Right lobe of liver (tissue), 6 donors: ENCODE results near the gene C19orf38. TPM values are rescaled to one million over a fixed set of nuclear protein-coding genes. Genes with fewer than 3 reads are reported as not detected.
"Not testable (repeated sequence)": the region's sequence is repeated elsewhere in the genome, so short reads cannot be mapped to it uniquely, and the experiment has no call there.

Experiments used
- ATAC-seq, 4 donors: fragments of 200-7000 bp; cut with Tn5 transposase; one replicate each; pipeline ENCODE4 v1.9.1; 2020; ENCODE audit warnings: mild to moderate bottlenecking in 4 of 4, moderate library complexity in 4 of 4
- DNase-seq, 3 donors: peaks; one replicate each; pipeline ENCODE4 v3.0.0-alpha.2; 2020
- H3K27ac ChIP-seq, 3 donors: fragments of 200-600 bp; one replicate each; pipeline ENCODE4 v1.8.0; 2022
- H3K27me3 ChIP-seq, 2 donors: fragments of 200-600 bp; one replicate each; pipeline ENCODE4 v1.8.0; 2022
- H3K36me3 ChIP-seq, 4 donors: fragments of 200-600 bp; sonication (generic) in 1 of 4; one replicate each; pipeline versions ENCODE4 v1.5.1 to v1.8.0; 2017 to 2022; ENCODE audit warnings: control low read depth in 1 of 4
- H3K4me1 ChIP-seq, 4 donors: fragments of 200-600 bp; sonication (generic) in 1 of 4; one replicate each; pipeline versions ENCODE4 v1.5.1 to v1.8.0; 2017 to 2022; ENCODE audit warnings: control low read depth in 1 of 4
- H3K4me3 ChIP-seq, 3 donors: fragments of 200-600 bp; one replicate each; pipeline ENCODE4 v1.8.0; 2022
- H3K9me3 ChIP-seq, 4 donors: fragments of 200-600 bp; sonication (generic) in 1 of 4; one replicate each; pipeline versions ENCODE4 v1.5.1 to v1.8.0; 2017 to 2022; ENCODE audit warnings: control low read depth in 1 of 4
- POLR2A ChIP-seq: fragments of 450-650 bp; IDR thresholded peaks from one replicate; pipeline ENCODE4 v1.6.1; 2017; ENCODE audit warnings: antibody characterized with exemption, mild to moderate bottlenecking
- WGBS: methylation state at CpG from one replicate; pipeline ENCODE4 v1.1.6; 2018; ENCODE audit warnings: low coverage, low lambda C conversion rate; ENCODE audit not compliant: insufficient coverage; ENCODE audit errors: missing lambda C conversion rate; 5-methylcytosine and 5-hydroxymethylcytosine counted together
- intact Hi-C, 2 donors: fragments of 100-400 bp; cut with DNase I; formaldehyde crosslinking; loops; one replicate each; pipeline versions ENCODE4 v1.11.2 to v1.14.1; 2022
- total RNA-seq, 6 experiments: library from RNA; depleted of rRNA in 2 of 6; stranded (reverse); fragments of >200 nt in 2 of 6; fragmentation: NEBNext Ultra II Directional in 3 of 6; extraction: Animal tissue kit (Norgen Biotek cat#: 25700) in 3 of 6; gene quantifications; one replicate each; pipeline versions ENCODE4 v1.1.0 to v1.2.4, GENCODE V29; 2016 to 2023
- TF ChIP-seq, protein P1 (sequence below), 4 donors: fragments of 200-600 bp in 3 of 4; fragments of 450-650 bp in 1 of 4; IDR thresholded peaks; one replicate each; pipeline versions ENCODE4 v1.5.1 to v1.8.0; 2016 to 2022; ENCODE audit warnings: antibody characterized with exemption in 4 of 4, mild to moderate bottlenecking in 2 of 4
- donor health status: DM: no; HTN: yes; CAD: no.
- donor health status: DM: no; HTN: no; CAD: no.
- donor health status: DM: no; HTN: no; CAD: no.
- donor health status: DM: no; HTN: yes; CAD: no.
- donor health status: DM: no; HTN: yes; CAD: no.

Gene C19orf38
- total RNA-seq, 6 experiments from 2014 or later = 0.58 to 2.7 (median 1.4) TPM

DNA sequence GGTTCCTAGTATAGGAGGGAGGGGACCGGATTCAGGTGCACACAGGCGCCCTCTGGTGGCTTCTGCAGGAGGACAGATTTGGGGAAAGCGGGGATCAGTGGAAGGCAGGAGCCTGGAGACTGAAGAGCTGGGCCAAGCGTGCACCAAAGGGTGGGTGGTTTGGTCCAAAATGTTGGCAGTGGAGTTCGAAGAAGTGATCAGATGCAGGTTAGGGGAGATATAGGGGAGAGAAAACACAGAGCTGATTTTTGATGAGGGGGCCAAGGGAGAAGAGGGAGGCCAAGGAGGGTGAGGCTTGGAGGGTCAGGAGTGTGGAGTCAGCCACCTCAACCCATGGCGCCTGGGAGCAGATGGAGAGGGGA is 16.3 kb downstream of the C19orf38 start:
- H3K36me3 ChIP-seq = no peaks in the 10 kb centered on the region
- intact Hi-C loops = loop anchor here in 1 of 2 donors (10.0 kb wide), 1 partner anchor 100 kb away; no protein-coding TSS in a partner anchor
- WGBS = 8% methylated on average over 6 of the region's 6 CpGs
- no peak overlapping the region for H3K4me3 ChIP-seq
- no peaks in the 10 kb centered on the region for H3K9me3 ChIP-seq
- TF ChIP-seq, protein P1, sequence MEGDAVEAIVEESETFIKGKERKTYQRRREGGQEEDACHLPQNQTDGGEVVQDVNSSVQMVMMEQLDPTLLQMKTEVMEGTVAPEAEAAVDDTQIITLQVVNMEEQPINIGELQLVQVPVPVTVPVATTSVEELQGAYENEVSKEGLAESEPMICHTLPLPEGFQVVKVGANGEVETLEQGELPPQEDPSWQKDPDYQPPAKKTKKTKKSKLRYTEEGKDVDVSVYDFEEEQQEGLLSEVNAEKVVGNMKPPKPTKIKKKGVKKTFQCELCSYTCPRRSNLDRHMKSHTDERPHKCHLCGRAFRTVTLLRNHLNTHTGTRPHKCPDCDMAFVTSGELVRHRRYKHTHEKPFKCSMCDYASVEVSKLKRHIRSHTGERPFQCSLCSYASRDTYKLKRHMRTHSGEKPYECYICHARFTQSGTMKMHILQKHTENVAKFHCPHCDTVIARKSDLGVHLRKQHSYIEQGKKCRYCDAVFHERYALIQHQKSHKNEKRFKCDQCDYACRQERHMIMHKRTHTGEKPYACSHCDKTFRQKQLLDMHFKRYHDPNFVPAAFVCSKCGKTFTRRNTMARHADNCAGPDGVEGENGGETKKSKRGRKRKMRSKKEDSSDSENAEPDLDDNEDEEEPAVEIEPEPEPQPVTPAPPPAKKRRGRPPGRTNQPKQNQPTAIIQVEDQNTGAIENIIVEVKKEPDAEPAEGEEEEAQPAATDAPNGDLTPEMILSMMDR (IDR thresholded peaks at IDR 0.05) = peak; percentile 76 to 89 (median 88)
- no peak for TF ChIP-seq POLR2A
- H3K27ac ChIP-seq = no peak overlapping the region
- no peaks in the 10 kb centered on the region for H3K27me3 ChIP-seq
- ATAC-seq = peak; percentile 81 to 90 (median 87)
- H3K4me1 ChIP-seq = peaks cover 0 to 5% (median 0%) of the 10 kb centered on the region in 4 donors
- peak; percentile 83 to 86 (median 84) for DNase-seq

DNA sequence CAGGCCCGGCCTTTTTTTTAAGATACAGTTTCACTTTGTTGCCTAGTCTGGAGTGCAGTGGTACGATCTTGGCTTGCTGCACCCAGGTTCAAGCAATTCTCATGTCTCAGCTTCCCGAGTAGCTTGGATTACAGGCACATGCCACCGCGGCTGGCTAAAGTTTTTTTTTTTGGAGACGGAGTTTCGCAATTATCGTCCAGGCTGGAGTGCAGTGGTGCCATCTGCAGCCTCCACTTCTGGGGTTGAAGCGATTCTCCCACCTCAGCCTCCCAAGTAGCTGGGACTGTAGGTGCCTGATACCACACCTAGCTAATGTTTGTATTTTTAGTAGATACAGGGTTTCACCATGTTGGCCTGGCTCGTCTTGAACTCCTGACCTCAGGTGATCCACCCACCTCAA is 18.3 kb downstream of the C19orf38 start:
- 68% methylated on average over 10 of the region's 10 CpGs for WGBS
- TF ChIP-seq, protein P1 (IDR thresholded peaks at IDR 0.05) = no peak
- no peak for TF ChIP-seq POLR2A
- no peaks in the 10 kb centered on the region for H3K36me3 ChIP-seq
- no peak overlapping the region for H3K27ac ChIP-seq
- intact Hi-C loops = loop anchor here (5.0 to 10.0 kb wide), 2 partner anchors 94 to 102 kb away; no protein-coding TSS in a partner anchor
- H3K4me3 ChIP-seq = no peak overlapping the region
- H3K27me3 ChIP-seq = no peaks in the 10 kb centered on the region
- H3K9me3 ChIP-seq = no peaks in the 10 kb centered on the region
- DNase-seq (no peak), ATAC-seq (no peak)
- peaks cover 0 to 9% (median 0%) of the 10 kb centered on the region in 4 donors for H3K4me1 ChIP-seq

DNA sequence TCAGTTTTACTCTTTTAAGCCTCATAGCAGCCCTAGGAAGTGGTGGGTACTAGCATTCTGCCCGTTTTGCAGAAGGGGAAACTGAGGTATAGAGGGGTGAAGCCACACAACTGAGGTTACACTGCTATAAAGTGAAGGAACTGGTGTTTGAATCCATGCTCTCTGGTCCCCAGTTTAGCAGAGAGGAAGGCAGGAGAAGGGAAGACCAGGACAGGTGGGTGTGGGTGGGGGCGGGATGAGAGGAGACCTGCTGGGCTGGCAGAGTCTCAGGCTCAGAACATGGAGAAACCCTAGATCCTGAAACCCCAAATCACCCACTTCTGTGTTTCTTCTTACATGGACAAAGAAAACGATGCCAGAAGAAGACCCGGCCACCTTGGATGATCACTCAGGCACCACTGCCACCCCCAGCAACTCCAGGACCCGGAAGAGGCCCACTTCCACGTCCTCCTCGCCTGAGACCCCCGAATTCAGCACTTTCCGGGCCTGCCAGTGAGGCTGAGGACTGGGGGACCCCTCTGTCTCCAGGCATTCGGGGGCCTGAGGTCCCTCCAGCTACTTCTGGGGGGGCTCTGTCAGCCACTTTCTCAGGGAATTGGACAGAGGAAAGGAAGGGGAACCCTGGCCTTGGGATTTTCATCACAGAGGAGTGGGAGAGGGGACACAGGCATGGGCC is 20.8 kb downstream of the C19orf38 start:
- H3K27ac ChIP-seq = no peak overlapping the region
- no peaks in the 10 kb centered on the region for H3K36me3 ChIP-seq
- ATAC-seq (no peak), DNase-seq (peak in 2 of 3 donors; percentile 31 to 64)
- TF ChIP-seq, protein P1 (IDR thresholded peaks at IDR 0.05) = no peak
- TF ChIP-seq POLR2A = no peak
- no peak overlapping the region for H3K4me3 ChIP-seq
- no peaks in the 10 kb centered on the region for H3K27me3 ChIP-seq
- intact Hi-C loops = loop anchor here (5.0 to 10.0 kb wide), 2 partner anchors 97 to 104 kb away; no protein-coding TSS in a partner anchor
- H3K4me1 ChIP-seq = peaks cover 0 to 12% (median 0%) of the 10 kb centered on the region in 4 donors
- WGBS = 83% methylated on average over 5 of the region's 10 CpGs
- no peaks in the 10 kb centered on the region for H3K9me3 ChIP-seq

DNA sequence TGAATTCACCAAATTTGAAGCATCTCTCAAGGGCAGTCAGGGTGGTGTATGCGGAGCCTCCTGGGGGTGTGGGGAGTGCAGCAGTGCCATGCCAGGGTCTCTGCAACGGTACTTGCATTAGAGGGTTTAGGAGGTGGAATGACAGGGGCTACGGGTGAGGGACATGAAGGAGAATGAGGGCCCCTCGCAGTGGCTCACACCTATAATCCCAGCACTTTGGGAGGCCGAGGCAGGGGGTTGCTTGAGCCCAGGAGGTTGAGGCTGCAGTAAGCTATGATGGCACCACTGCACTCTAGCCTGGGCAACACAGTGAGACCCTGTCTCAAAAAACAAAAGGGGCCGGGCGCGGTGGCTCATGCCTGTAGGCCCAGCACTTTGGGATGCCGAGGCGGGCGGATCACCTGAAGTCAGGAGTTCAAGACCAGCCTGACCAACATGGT is 21.7 kb downstream of the C19orf38 start:
- H3K27me3 ChIP-seq, ATAC-seq, H3K9me3 ChIP-seq, H3K4me1 ChIP-seq, H3K36me3 ChIP-seq, H3K27ac ChIP-seq, H3K4me3 ChIP-seq: not testable (repeated sequence)
- 96% methylated on average over 5 of the region's 11 CpGs for WGBS
- intact Hi-C loops = loop anchor here (5.0 to 10.0 kb wide), 4 partner anchors 52 to 105 kb away; partner anchors contain the start of genes TIMM29 (in 1 of the 2) and YIPF2 (in 1 of the 2)
- DNase-seq = peak; percentile 49 to 60 (median 56)

DNA sequence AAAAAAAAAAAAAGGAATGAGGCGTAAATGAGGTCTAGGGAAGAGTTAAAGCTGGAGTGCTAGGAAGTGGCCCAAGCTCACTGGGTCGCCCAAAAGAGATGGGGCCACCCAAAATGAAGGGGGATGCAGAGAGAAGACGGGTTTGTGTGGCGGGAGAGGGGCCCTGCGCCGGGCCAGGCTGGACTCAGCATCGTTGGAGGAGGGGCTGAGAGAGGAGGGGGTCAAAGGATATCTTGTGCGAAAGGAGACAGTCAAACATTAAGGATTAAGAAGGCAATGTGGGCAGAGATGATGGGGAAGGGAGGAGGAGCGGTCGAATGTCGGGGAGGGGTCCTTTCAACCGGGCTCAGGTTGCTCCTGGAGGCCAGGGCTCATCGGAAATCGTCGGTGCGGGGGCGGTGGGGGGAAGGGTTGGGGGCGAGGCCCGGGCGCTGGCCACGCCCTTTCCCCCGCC is 22.3 kb downstream of the C19orf38 start:
- peak overlapping the region in 1 of 3 donors; percentile 51 for H3K27ac ChIP-seq
- H3K9me3 ChIP-seq = no peaks in the 10 kb centered on the region
- no peak for TF ChIP-seq POLR2A
- no peaks in the 10 kb centered on the region for H3K36me3 ChIP-seq
- intact Hi-C loops = loop anchor here (5.0 to 10.0 kb wide), 2 partner anchors 52 to 54 kb away; partner anchors contain the start of genes TIMM29 (in 1 of the 2) and YIPF2 (in 1 of the 2)
- no peaks in the 10 kb centered on the region for H3K27me3 ChIP-seq
- no peak for ATAC-seq
- WGBS = 8% methylated on average over 11 of the region's 22 CpGs
- H3K4me1 ChIP-seq = peaks cover 0 to 8% (median 0%) of the 10 kb centered on the region in 4 donors
- DNase-seq = no peak
- peak overlapping the region; percentile 23 to 55 (median 42) for H3K4me3 ChIP-seq
